Endodermal cell (in vitro differentiated cells): Measurements from ENCODE around the gene ZNF319. TPM values are rescaled to one million over a fixed set of nuclear protein-coding genes. Genes with fewer than 3 reads are reported as not detected.

Experiments used
- DNase-seq: peaks from one replicate; pipeline ENCODE4 v3.0.0-alpha.2; 2017
- H3K27ac ChIP-seq: 2 replicates; pipeline ENCODE4 v1.5.1; 2013; ENCODE audit warnings: mild to moderate bottlenecking, low read depth, low read length, moderate library complexity
- H3K27me3 ChIP-seq: 2 replicates; pipeline ENCODE4 v1.6.1; 2013; ENCODE audit warnings: mild to moderate bottlenecking, low read length, moderate library complexity; ENCODE audit not compliant: insufficient read depth, control insufficient read depth, poor library complexity, severe bottlenecking
- H3K36me3 ChIP-seq: 2 replicates; pipeline ENCODE4 v1.7.0; 2013; ENCODE audit warnings: mild to moderate bottlenecking, low read length, moderate library complexity; ENCODE audit not compliant: control insufficient read depth, insufficient read depth
- H3K4me1 ChIP-seq: one replicate; pipeline ENCODE4 v1.7.0; 2013; ENCODE audit warnings: low read length; ENCODE audit not compliant: control insufficient read depth, insufficient read depth
- H3K4me3 ChIP-seq: 2 replicates; pipeline ENCODE4 v1.5.1; 2013; ENCODE audit warnings: mild to moderate bottlenecking, low read length, moderate library complexity
- H3K9ac ChIP-seq: 2 replicates; pipeline ENCODE4 v1.6.1; 2013; ENCODE audit warnings: mild to moderate bottlenecking, low read length, moderate library complexity; ENCODE audit not compliant: poor library complexity, severe bottlenecking; ENCODE audit errors: extremely low read depth
- H3K9me3 ChIP-seq: 2 replicates; pipeline ENCODE4 v1.6.1; 2013; ENCODE audit warnings: mild to moderate bottlenecking, low read length, moderate library complexity; ENCODE audit not compliant: control insufficient read depth
- H3K27ac Mint-ChIP-seq: 2 replicates; pipeline ENCODE4 v1.8.0; 2020; ENCODE audit warnings: mixed read lengths
- H3K27me3 Mint-ChIP-seq: 2 replicates; pipeline ENCODE4 v1.8.0; 2021; ENCODE audit warnings: mild to moderate bottlenecking, mixed read lengths; ENCODE audit not compliant: insufficient read depth
- H3K36me3 Mint-ChIP-seq: 2 replicates; pipeline ENCODE4 v1.8.0; 2020; ENCODE audit warnings: low read depth, mixed read lengths
- H3K4me1 Mint-ChIP-seq: 2 replicates; pipeline ENCODE4 v1.8.0; 2020; ENCODE audit warnings: mixed read lengths
- H3K4me3 Mint-ChIP-seq: 2 replicates; pipeline ENCODE4 v1.8.0; 2020; ENCODE audit warnings: mild to moderate bottlenecking, moderate library complexity, mixed read lengths
- H3K9me3 Mint-ChIP-seq: 2 replicates; pipeline ENCODE4 v1.8.0; 2020; ENCODE audit warnings: mild to moderate bottlenecking, mixed read lengths
- WGBS, 2 experiments: methylation state at CpG; one replicate each; pipeline versions ENCODE4 v1.1.5 to v1.1.7; 2013; ENCODE audit warnings: missing lambda C conversion rate in 2 of 2, mixed read lengths in 1 of 2; ENCODE audit not compliant: insufficient coverage in 1 of 2, insufficient read length in 1 of 2; 5-methylcytosine and 5-hydroxymethylcytosine counted together
- total RNA-seq, 2 donors: library from RNA; stranded (reverse); fragmentation: NEBNext Ultra II Directional in 1 of 2; extraction: Animal tissue kit (Norgen Biotek cat#: 25700) in 1 of 2; gene quantifications; 2 replicates in 1 of 2; 3 replicates in 1 of 2; pipeline ENCODE4 v1.2.1, GENCODE V29; 2021
- TF ChIP-seq, protein P1 (sequence below): fragments of 200-600 bp; sonication (generic); conservative IDR thresholded peaks from 2 replicates; pipeline ENCODE4 v1.5.0; 2021; ENCODE audit warnings: antibody characterized with exemption, mild to moderate bottlenecking

Gene ZNF319
- total RNA-seq, 2 donors from 2014 or later: 9.8 to 10.8 TPM

DNA sequence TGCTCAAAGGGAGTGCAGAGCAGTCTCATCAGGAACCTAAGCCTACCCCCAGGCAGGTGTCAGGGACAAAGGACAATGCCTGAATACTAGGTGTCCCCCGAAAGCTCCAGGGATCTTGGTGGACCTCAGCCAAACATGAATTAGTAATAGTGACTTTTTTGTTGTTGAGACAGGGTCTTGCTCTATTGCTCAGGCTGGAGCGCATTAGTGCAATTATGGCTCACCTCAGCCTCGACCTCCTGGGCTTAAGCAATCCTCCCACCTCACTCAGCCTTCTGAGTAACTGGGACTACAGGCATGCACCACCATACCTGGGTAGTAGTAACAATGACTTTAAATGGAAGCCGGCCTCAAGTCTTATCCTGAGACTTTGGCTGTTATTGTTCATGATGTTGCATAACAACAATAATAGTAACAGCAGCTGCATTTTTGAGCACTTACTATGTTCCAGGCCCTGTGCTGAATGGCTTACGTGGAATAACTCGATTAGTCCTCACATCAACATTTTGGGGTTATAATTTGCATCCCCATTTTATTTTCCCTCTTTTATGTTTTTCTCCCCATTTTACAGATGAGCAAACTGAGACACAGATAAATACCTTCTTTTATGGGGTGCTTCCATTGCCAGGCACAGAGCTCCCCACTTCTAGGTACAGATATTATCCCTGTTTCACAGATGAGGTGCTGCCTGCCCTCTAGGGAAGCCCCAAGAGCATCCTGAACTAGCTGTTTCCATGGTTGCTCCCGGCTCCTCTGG is 49.1 kb downstream of the ZNF319 start:
- Histone ChIP-seq H3K4me3 (no peak overlapping the region), H3K27me3 (no peaks in the 10 kb centered on the region), H3K4me1 (peaks cover 6% of the 10 kb centered on the region), H3K27ac (no peak overlapping the region), H3K9ac (no peak overlapping the region), H3K36me3 (no peaks in the 10 kb centered on the region), H3K9me3 (no peaks in the 10 kb centered on the region)
- Mint-ChIP-seq H3K4me1 (peaks cover 18% of the 10 kb centered on the region), H3K27me3 (no peaks in the 10 kb centered on the region), H3K4me3 (no peak overlapping the region), H3K9me3 (no peaks in the 10 kb centered on the region), H3K36me3 (no peaks in the 10 kb centered on the region), H3K27ac (no peak overlapping the region)
- 87 to 93% methylated on average over 5 to 7 of the region's 7 CpGs for WGBS, 2 experiments
- DNase-seq: no peak
- TF ChIP-seq, protein P1, sequence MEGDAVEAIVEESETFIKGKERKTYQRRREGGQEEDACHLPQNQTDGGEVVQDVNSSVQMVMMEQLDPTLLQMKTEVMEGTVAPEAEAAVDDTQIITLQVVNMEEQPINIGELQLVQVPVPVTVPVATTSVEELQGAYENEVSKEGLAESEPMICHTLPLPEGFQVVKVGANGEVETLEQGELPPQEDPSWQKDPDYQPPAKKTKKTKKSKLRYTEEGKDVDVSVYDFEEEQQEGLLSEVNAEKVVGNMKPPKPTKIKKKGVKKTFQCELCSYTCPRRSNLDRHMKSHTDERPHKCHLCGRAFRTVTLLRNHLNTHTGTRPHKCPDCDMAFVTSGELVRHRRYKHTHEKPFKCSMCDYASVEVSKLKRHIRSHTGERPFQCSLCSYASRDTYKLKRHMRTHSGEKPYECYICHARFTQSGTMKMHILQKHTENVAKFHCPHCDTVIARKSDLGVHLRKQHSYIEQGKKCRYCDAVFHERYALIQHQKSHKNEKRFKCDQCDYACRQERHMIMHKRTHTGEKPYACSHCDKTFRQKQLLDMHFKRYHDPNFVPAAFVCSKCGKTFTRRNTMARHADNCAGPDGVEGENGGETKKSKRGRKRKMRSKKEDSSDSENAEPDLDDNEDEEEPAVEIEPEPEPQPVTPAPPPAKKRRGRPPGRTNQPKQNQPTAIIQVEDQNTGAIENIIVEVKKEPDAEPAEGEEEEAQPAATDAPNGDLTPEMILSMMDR: no peak

DNA sequence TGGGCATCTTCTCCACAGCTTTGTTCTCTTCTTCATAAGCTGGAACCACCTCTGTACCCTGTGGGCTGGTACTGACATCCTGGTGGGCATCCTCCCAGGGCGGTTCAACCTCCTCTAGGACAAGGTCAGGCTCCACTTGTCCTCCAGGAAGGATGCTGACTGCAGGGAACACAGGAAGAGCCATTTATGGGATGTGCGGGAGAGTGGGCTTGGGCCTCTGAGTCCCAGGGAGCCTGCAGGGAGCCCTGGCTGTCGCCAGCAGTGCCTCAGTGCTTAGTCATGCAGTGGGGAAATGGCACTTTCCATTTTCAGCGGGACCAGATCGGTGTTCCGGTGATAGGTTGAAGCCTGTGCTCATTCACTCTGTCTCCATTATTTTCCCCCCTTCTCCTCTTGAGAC is 50.1 kb downstream of the ZNF319 start:
- no peak overlapping the region for H3K4me3 ChIP-seq
- H3K27ac ChIP-seq: no peak overlapping the region
- TF ChIP-seq, protein P1: no peak
- no peaks in the 10 kb centered on the region for H3K36me3 ChIP-seq
- H3K27ac Mint-ChIP-seq: no peak overlapping the region
- no peaks in the 10 kb centered on the region for H3K4me1 ChIP-seq
- DNase-seq: no peak
- no peaks in the 10 kb centered on the region for H3K36me3 Mint-ChIP-seq
- H3K4me3 Mint-ChIP-seq: no peak overlapping the region
- 58 to 61% methylated on average over 5 to 6 of the region's 6 CpGs for WGBS, 2 experiments
- no peaks in the 10 kb centered on the region for H3K27me3 Mint-ChIP-seq
- no peak overlapping the region for H3K9ac ChIP-seq
- H3K27me3 ChIP-seq: no peaks in the 10 kb centered on the region
- H3K9me3 Mint-ChIP-seq: no peaks in the 10 kb centered on the region
- H3K9me3 ChIP-seq: no peaks in the 10 kb centered on the region
- peaks cover 13% of the 10 kb centered on the region for H3K4me1 Mint-ChIP-seq

DNA sequence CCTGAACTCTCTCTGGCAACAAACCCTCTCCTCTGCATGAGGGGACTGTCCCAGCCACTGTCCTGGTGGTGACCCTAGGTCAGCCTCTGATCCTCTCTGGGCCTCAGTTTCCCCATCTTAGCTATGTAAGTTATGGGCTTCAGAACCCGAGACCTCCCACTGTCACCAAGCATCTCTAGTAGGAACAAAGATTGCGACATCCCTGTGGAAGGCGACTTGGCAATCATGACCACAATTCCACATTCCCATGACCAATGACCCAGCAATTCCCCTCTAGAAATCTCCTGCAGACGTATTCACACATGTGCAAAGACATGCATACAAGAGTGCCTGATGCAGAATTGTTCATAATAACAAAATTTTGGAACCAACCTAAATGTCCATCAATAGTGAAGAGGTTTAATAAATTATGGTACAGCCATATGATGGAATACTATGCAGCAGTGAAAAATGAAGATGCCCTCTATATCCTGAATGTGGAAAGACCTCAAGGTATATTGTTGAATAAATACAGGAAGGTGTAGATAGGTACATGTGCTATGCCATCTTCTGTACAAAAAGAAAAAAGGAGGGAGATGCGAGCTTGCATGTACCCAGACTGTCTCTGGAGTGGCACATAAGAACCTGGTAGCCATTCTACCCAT is 50.8 kb downstream of the ZNF319 start:
- H3K9ac ChIP-seq: no peak overlapping the region
- no peak overlapping the region for H3K27ac Mint-ChIP-seq
- no peak for DNase-seq
- WGBS, 2 experiments: 83% methylated on average over 5 of the region's 5 CpGs
- H3K4me1 ChIP-seq: no peaks in the 10 kb centered on the region
- no peak overlapping the region for H3K27ac ChIP-seq
- H3K36me3 ChIP-seq: no peaks in the 10 kb centered on the region
- H3K27me3 Mint-ChIP-seq: no peaks in the 10 kb centered on the region
- H3K4me3 ChIP-seq: no peak overlapping the region
- no peaks in the 10 kb centered on the region for H3K36me3 Mint-ChIP-seq
- H3K4me3 Mint-ChIP-seq: no peak overlapping the region
- no peaks in the 10 kb centered on the region for H3K27me3 ChIP-seq
- no peaks in the 10 kb centered on the region for H3K9me3 Mint-ChIP-seq
- H3K4me1 Mint-ChIP-seq: peaks cover 9% of the 10 kb centered on the region
- H3K9me3 ChIP-seq: no peaks in the 10 kb centered on the region
- TF ChIP-seq, protein P1: no peak
